Epithelial cell of esophagus (primary cell): ENCODE measurements around the gene KIF24.

Experiments
- DNase-seq: peaks from one replicate; pipeline ENCODE4 v3.0.0; 2010; ENCODE audit warnings: low read depth
- H3K4me3 ChIP-seq: 2 replicates; pipeline ENCODE4 v1.5.1; 2011; ENCODE audit warnings: mild to moderate bottlenecking, low read length, control low read depth
- CTCF ChIP-seq: IDR thresholded peaks from 2 replicates; pipeline ENCODE4 v1.5.1; 2011; ENCODE audit warnings: low read depth, mild to moderate bottlenecking, low read length, control low read depth, inconsistent platforms; ENCODE audit not compliant: insufficient read depth; ENCODE audit errors: missing control alignments

The KIF24 gene

DNA sequence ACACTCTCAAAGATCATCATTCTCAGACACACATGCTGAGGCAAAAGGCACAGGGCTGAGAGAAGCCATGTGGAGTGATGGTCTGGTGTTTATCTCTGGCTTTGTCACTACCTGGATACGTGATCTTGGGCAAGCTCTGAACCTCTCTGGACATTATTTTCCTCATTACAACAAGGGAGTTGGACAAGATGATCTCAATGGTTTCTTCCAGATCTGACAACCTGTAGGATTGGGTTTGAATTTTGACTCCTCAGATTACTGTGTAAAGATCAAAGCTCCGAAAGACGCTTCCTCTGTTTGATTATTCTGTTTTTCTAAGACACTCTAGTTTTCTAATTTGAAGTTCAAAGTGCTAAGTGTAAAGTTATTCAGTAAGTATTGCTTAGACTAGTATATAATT is 20.3 kb upstream of the KIF24 start:
- no peak for DNase-seq
- H3K4me3 ChIP-seq: no peak overlapping the region
- TF ChIP-seq CTCF: no peak

DNA sequence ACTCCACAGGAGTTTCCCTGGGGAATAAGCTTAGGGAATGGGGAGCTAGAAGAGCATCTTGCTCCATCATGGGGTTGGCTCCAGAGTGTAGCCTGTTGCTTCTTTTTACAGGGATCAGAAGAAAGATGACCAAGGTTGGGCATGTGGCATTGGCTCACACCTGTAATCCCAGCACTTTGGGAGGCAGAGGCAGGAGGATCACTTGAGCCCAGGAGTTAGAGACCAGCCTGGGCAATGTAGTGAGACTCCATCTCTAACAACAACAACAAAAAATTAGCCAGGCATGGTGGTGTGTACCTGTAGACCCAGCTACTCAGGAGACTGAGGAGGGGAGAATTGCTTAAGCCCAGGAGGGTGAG is 18.7 kb upstream of the KIF24 start:
- TF ChIP-seq CTCF: no peak
- H3K4me3 ChIP-seq: no peak overlapping the region
- DNase-seq: no peak

DNA sequence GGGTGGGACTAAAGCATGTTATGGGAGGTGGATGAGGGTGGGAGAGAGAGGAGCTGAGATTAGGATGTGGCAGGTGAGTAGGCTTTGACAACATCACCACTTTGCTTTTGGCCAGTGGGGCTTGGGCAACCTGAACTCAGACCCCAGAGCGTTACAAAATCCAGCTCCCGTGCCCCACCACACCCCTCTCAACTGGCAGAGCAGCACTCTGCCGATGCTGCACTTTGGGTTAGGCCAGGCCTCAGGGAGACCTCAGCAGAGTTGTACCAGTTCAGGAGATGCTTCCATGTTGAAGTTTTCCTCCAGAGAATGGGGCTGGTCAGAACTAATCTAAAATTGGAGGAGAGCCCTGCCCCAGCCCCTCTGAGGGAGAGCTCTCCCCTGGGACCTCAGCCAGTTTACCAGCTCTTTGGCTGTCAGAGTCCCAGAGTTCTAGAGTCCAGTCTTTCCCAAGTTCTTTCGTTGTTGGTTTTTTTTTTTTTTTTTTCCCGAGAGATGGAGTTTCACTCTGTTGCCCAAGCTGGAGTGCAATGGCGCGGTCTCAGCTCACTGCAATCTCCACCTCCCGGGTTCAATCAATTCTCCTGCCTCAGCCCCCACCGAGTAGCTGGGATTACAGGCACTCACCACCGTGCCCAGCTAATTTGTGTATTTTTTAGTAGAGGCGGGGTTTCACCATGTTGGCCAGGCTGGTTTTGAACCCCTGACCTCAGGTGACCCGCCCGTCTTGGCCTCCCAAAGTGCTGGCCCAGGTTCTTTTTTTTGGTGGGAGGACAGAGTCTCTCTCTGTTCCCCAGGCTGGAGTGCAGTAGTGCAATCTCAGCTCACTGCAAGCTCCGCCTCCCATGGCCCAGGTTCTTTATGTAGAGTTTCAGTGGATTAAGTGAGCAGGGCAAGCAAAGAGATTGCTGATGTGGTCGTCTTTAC is 18.1 kb upstream of the KIF24 start:
- TF ChIP-seq CTCF: no peak
- no peak overlapping the region for H3K4me3 ChIP-seq
- DNase-seq: no peak

DNA sequence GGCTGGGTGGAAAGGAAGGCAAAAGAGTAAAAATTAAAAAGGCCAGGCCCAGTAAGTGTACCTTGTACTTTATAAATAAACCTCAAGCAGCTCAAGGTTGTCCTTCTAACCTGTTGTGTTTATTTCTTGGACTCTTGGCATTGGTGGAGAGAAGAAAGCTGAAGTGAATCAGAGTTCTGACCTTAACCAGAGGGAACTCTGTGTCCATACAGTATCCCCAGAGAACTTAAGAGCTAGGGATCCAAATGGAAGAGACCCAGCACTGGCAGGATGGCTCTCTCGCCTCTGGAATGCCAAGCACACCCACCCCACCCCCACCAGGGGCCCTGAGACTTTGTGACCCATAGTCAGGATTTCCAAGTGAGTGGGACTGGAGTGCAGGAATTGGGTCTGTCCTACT is 14.5 kb upstream of the KIF24 start:
- H3K4me3 ChIP-seq: no peak overlapping the region
- DNase-seq: no peak
- no peak for TF ChIP-seq CTCF

GRCh38 chr9:34343090-34343489 is 14.0 kb upstream of the KIF24 start:
- H3K4me3 ChIP-seq: no peak overlapping the region
- no peak for DNase-seq
- no peak for TF ChIP-seq CTCF

- H3K4me3 ChIP-seq: no peak overlapping the region
- no peak for TF ChIP-seq CTCF
- no peak for DNase-seq
Observed at GRCh38 chr9:34341659-34342295, 12.7 kb upstream of the KIF24 start.
